HepG2 (cell line): ENCODE data around the gene ODAD4. TPM values are rescaled to one million over a fixed set of nuclear protein-coding genes. Genes with fewer than 3 reads are reported as not detected.

Experiments used
- CBX2 ChIP-seq, 2 experiments: fragments of 200-600 bp in 1 of 2; sonication (generic); formaldehyde crosslinking in 1 of 2; IDR thresholded peaks; 2 replicates each; pipeline versions ENCODE4 v1.7.0 to v1.8.1; 2018 to 2022; ENCODE audit warnings: low read depth in 2 of 2, low read length in 1 of 2, mild to moderate bottlenecking in 1 of 2, missing genetic modification reagents in 1 of 2
- HDAC1 ChIP-seq: sonication (generic); formaldehyde crosslinking; IDR thresholded peaks from 2 replicates; pipeline ENCODE4 v1.5.1; 2020; ENCODE audit warnings: mild to moderate bottlenecking, missing genetic modification reagents
- KLF13 ChIP-seq: sonication (generic); formaldehyde crosslinking; IDR thresholded peaks from 2 replicates; pipeline ENCODE4 v1.4.0; 2020; ENCODE audit warnings: mild to moderate bottlenecking, missing genetic modification reagents
- NFE2 ChIP-seq: sonication (generic); formaldehyde crosslinking; IDR thresholded peaks from 2 replicates; pipeline ENCODE4 v1.4.0; 2020; ENCODE audit warnings: missing genetic modification reagents
- REL ChIP-seq: sonication (generic); formaldehyde crosslinking; conservative IDR thresholded peaks from 2 replicates; pipeline ENCODE4 v1.8.0; 2022; ENCODE audit warnings: mild to moderate bottlenecking, missing genetic modification reagents, moderate library complexity
- REXO4 ChIP-seq: sonication (generic); formaldehyde crosslinking; IDR thresholded peaks from 2 replicates; pipeline ENCODE4 v1.8.0; 2022; ENCODE audit warnings: missing genetic modification reagents, mild to moderate bottlenecking, borderline replicate concordance
- SAP130 ChIP-seq: IDR thresholded peaks from 2 replicates; pipeline ENCODE4 v1.6.1; 2016; ENCODE audit warnings: low read depth
- TAF1 ChIP-seq: sonication (generic); formaldehyde crosslinking; IDR thresholded peaks from 2 replicates; pipeline ENCODE4 v1.4.0; 2020; ENCODE audit warnings: missing genetic modification reagents
- ZFP36 ChIP-seq: fragments of 150-350 bp; IDR thresholded peaks from 2 replicates; pipeline ENCODE4 v1.6.1; 2018; ENCODE audit warnings: borderline replicate concordance, low read length, low read depth; ENCODE audit not compliant: partially characterized antibody
- ZNF230 ChIP-seq: sonication (generic); formaldehyde crosslinking; IDR thresholded peaks from 2 replicates; pipeline ENCODE4 v1.4.0; 2020; ENCODE audit warnings: mild to moderate bottlenecking, missing genetic modification reagents
- ZNF451 ChIP-seq: sonication (generic); formaldehyde crosslinking; IDR thresholded peaks from 2 replicates; pipeline ENCODE4 v1.5.0; 2020; ENCODE audit warnings: mild to moderate bottlenecking, missing genetic modification reagents
- ZSCAN25 ChIP-seq: sonication (generic); formaldehyde crosslinking; IDR thresholded peaks from 2 replicates; pipeline ENCODE4 v1.8.0; 2022; ENCODE audit warnings: mild to moderate bottlenecking, missing genetic modification reagents
- polyA plus RNA-seq, 8 experiments: library from polyadenylated mRNA; depleted of rRNA in 3 of 8; stranded (reverse) in 7 of 8; unstranded in 1 of 8; fragments of >200 nt; fragmentation: Illumina TruSeq in 4 of 8; extraction: Trizol in 4 of 8; gene quantifications; 2 replicates each; pipeline versions ENCODE4 v1.2.1 to v1.2.3, GENCODE V29; 2011 to 2016; ENCODE audit warnings: low read depth in 4 of 8, missing spikeins in 1 of 8, mixed read lengths in 1 of 8; ENCODE audit not compliant: insufficient read depth in 1 of 8
- total RNA-seq, 5 experiments: library from RNA; depleted of rRNA; stranded (reverse); fragments of >200 nt; fragmentation: Illumina TruSeq; extraction: Trizol; gene quantifications; 2 replicates each; pipeline ENCODE4 v1.2.3, GENCODE V29; 2016; ENCODE audit warnings: low read depth in 1 of 5
- TF ChIP-seq, protein P1 (sequence below), 2 experiments: fragments of 450-650 bp in 1 of 2; sonication (generic) in 1 of 2; formaldehyde crosslinking in 1 of 2; IDR thresholded peaks; 2 replicates each; pipeline versions ENCODE4 v1.6.1 to v1.8.0; 2016 to 2022; ENCODE audit warnings: antibody characterized with exemption in 1 of 2, mild to moderate bottlenecking in 1 of 2, missing genetic modification reagents in 1 of 2
- TF ChIP-seq, protein P2 (sequence below): sonication (generic); formaldehyde crosslinking; IDR thresholded peaks from 2 replicates; pipeline ENCODE4 v1.8.0; 2022; ENCODE audit warnings: mild to moderate bottlenecking, missing genetic modification reagents
- TF ChIP-seq, protein P3 (sequence below): sonication (generic); formaldehyde crosslinking; IDR thresholded peaks from 2 replicates; pipeline ENCODE4 v1.4.0; 2020; ENCODE audit warnings: mild to moderate bottlenecking, missing genetic modification reagents

Gene ODAD4
- total and polyA plus RNA-seq, 2 of the 13 experiments (the other 11 are each of a cell fraction or from before 2014, with no cell fraction given) = 0.48 to 0.53 TPM

DNA sequence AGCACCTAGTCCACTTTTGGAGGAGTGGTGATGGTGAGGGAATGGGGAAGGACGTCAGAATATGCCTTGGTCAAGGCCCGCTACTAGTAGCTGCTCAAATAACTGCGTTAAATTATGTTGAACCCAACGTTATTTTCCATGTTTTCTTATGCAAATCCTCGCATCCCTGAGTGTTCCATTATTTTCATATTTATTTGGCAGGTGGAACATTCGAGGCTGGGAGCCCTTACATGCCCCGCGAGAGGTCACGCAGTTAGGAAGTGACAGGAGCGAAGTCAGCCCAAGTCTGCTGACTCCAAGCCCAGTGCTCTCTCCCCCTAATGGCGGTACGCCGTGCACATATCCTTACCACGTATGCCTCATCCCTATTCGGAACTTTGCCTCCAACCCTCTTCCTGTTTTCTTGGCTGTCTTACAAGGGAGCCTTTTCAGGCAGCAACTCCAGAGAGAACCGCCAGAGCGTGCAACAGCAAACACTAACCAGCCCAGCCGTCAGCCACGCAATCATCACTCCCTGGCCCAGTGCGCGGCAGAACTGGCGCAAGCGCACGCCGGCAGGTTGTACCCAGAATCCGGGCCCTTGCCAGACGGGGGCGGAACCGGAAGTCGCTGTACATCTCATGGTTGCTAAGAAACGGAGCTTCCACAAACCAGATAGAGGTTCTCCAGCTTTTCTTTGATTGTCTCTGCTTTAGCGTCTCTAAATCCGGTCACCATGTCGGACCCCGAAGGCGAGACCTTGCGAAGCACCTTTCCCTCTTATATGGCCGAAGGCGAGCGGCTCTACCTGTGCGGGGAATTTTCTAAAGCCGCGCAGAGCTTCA is at the start of gene ODAD4 (continued):
- TF ChIP-seq, protein P1, sequence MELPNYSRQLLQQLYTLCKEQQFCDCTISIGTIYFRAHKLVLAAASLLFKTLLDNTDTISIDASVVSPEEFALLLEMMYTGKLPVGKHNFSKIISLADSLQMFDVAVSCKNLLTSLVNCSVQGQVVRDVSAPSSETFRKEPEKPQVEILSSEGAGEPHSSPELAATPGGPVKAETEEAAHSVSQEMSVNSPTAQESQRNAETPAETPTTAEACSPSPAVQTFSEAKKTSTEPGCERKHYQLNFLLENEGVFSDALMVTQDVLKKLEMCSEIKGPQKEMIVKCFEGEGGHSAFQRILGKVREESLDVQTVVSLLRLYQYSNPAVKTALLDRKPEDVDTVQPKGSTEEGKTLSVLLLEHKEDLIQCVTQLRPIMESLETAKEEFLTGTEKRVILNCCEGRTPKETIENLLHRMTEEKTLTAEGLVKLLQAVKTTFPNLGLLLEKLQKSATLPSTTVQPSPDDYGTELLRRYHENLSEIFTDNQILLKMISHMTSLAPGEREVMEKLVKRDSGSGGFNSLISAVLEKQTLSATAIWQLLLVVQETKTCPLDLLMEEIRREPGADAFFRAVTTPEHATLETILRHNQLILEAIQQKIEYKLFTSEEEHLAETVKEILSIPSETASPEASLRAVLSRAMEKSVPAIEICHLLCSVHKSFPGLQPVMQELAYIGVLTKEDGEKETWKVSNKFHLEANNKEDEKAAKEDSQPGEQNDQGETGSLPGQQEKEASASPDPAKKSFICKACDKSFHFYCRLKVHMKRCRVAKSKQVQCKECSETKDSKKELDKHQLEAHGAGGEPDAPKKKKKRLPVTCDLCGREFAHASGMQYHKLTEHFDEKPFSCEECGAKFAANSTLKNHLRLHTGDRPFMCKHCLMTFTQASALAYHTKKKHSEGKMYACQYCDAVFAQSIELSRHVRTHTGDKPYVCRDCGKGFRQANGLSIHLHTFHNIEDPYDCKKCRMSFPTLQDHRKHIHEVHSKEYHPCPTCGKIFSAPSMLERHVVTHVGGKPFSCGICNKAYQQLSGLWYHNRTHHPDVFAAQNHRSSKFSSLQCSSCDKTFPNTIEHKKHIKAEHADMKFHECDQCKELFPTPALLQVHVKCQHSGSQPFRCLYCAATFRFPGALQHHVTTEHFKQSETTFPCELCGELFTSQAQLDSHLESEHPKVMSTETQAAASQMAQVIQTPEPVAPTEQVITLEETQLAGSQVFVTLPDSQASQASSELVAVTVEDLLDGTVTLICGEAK (IDR thresholded peaks at IDR 0.05) = 0 out of 2 replicates have a peak, but pooled peaks have one; percentile 20
- TF ChIP-seq, protein P1 (CRISPR knock-in tag; IDR thresholded peaks at IDR 0.05) = peak; percentile 87; the same call in 1 of the 2 replicates
- no peak for TF ChIP-seq REXO4
- TF ChIP-seq ZFP36 = no peak
- TF ChIP-seq HDAC1 = peak; percentile 77
- TF ChIP-seq, protein P2, sequence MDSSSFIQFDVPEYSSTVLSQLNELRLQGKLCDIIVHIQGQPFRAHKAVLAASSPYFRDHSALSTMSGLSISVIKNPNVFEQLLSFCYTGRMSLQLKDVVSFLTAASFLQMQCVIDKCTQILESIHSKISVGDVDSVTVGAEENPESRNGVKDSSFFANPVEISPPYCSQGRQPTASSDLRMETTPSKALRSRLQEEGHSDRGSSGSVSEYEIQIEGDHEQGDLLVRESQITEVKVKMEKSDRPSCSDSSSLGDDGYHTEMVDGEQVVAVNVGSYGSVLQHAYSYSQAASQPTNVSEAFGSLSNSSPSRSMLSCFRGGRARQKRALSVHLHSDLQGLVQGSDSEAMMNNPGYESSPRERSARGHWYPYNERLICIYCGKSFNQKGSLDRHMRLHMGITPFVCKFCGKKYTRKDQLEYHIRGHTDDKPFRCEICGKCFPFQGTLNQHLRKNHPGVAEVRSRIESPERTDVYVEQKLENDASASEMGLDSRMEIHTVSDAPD = 0 out of 2 replicates have a peak, but pooled peaks have one; percentile 43
- TF ChIP-seq KLF13 (CRISPR knock-in tag) = no peak
- peak; percentile 86 for TF ChIP-seq ZSCAN25 (CRISPR knock-in tag)
- TF ChIP-seq REL = peak; percentile 47; the same call in 1 of the 2 replicates
- TF ChIP-seq SAP130 (CRISPR knock-in tag) = peak; percentile 97
- peak; percentile 93 for TF ChIP-seq ZNF451 (CRISPR knock-in tag)
- peak; percentile 92 for TF ChIP-seq ZNF230
- no peak for TF ChIP-seq CBX2 (IDR thresholded peaks at IDR 0.05; ENCODE audit: low read depth, low read length)
- no peak for TF ChIP-seq CBX2 (CRISPR knock-in tag; IDR thresholded peaks at IDR 0.05; ENCODE audit: low read depth)
- TF ChIP-seq TAF1 = peak; percentile 85
- TF ChIP-seq, protein P3, sequence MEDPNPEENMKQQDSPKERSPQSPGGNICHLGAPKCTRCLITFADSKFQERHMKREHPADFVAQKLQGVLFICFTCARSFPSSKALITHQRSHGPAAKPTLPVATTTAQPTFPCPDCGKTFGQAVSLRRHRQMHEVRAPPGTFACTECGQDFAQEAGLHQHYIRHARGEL (CRISPR knock-in tag) = no peak
- TF ChIP-seq NFE2 (CRISPR knock-in tag) = no peak
